Measurements from ENCODE around the gene TGOLN2.
"Not testable (repeated sequence)": the region's sequence is repeated elsewhere in the genome, so short reads cannot be mapped to it uniquely, and the experiment has no call there.

Gene TGOLN2

DNA sequence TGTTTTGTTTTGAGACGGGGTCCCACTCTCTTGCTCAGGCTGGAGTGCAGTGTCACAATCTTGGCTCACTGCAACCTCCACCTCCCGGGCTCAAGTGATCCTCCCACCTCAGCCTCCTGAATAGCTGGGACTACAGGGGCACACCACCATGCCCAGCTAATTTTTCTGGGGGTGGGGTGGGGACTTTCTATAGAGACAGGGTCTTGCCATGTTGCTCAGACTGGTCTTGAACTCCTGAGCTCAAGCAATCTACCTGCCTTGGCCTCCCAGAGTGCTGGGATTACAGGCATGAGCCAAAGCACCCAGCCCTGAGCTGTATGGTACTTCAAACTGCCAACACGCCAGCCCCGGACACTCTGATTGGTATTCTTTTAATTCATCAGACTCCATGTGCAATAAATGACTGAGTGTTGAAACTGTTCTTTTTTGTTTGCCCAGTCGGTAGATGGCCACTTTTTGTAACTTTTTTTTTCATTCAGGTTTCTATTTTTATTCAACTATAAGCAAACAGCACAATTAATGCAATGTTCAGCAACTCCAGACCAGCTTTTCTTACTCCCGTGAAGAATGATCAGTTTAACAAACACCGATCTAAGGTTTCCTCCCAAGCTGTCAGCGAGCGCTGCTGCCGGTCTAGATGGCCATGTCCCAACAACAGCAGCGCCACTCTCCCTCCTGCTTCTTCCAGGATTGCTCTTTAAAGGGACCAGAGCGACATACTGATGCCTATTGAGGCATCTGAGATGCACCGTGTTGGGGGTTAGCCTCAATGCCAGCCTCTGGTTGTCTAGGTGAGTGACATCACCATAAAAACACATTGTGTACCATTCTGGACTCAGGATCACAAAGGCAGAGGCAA, 12.5 kb upstream of the TGOLN2 start:
- no peak for DNase-seq (ENCODE audit: low spot score)

DNA sequence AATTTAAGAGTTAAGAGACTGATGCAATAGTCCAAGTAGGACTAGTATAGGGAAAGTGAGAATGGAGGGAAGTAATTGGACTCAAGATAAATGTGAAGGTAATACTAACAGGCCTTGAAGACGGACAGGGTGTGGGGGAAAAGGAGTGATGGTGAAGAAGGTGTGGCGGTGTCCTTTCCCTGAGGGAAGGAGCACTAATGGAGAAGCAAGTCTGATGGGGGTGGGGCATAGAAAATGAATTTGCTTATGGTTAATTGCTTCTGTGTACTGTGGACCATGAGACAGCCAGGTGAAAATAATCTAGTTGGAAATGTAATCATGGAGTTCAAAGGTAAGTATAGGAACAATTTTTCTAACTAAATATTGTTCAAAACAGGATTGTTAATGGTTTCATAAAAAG, 7.1 kb upstream of the TGOLN2 start:
- no peak for DNase-seq (ENCODE audit: low spot score)

DNA sequence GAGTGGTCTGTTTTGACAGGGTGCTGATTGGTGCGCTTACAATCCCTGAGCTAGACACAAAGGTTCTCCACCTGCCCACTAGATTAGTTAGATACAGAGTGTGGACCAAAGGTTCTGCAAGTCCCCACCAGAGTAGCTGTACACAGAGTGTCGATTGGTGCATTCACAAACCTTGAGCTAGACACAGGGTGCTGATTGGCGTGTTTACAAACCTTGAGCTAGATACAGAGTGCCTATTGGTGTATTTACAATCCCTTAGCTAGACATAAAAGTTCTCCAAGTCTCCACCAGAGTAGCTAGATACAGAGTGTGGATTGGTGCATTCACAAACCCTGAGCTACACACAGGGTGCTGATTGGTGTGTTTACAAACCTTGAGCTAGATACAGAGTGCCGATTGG, 6.1 kb upstream of the TGOLN2 start:
- not testable (repeated sequence) for DNase-seq (ENCODE audit: low spot score)

DNA sequence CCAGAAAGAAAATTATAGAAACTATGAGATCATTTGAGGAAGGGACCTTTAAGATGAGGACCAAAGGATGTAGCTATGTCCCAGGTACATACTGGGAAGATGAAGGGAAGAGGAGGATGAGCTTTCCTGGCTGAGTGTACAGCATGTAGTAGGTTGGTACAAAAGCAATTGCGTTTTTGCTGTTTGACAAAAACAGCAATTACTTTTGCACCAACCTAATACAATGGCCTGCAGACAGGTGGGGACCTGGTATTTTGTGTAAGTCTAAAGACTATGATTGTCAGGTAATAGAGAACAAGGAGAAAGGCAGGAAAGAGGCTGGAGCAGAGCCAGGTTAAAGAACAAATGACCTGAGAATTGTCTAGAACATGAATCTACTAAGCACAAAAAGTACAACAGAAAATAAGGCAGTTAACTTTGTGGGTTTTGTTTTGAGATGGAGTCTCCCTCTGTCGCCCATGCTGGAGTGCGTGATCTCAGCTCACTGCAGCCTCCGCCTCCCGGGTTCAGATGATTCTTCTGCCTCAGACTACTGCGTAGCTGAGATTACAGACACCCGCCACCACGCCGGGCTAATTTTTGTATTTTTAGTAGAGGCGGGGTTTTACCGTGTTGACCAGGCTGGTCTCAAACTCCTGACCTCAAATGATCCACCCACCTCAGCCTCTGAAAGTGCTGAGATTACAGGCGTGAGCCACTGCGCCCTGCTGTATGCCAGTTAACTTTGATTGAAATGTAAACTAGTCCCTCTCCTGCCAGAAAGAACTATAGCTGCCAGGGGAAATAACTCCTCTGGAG, 3.2 kb upstream of the TGOLN2 start:
- DNase-seq (ENCODE audit: low spot score): no peak

DNA sequence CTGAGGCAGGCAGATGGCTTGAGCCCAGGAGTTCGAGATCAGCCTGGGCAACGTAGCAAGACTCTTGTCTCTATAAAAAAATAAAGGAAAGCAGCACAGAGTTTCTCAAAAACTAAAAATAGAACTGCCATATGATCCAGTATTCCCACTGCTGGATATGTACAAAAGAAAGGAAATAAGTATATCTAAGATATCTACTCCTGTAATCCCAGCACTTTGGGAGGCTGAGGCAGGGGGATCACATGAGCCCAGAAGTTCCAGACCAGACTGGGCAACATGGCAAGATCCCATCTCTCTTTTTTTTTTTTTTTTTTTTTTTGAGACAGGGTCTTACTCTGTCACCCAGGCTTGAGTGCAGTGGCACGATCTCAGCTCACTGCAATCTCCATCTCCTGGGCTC, 1.9 kb upstream of the TGOLN2 start:
- DNase-seq (ENCODE audit: low spot score): not testable (repeated sequence)

DNA sequence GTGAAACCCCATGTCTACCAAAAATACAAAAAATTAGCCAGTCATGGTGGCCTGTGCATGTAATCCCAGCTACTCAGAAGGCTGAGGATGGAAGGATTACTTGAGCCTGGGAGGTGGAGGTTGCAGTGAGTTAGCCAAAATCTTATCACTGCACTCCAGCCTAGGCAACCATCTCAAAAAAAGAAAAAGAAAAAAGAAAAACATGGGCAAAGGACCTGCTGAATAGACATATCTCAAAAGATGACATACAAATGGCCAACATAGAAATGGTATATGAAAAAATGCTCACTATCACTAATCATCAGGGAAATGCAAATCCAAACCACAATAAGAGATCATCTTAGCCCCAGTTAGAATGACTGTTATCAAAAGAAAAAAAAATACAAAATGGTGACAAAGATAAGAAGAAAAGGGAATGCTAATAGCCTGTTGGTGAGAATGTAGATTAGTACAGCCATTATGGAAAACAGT, 1.4 kb upstream of the TGOLN2 start:
- no peak for DNase-seq (ENCODE audit: low spot score)

DNA sequence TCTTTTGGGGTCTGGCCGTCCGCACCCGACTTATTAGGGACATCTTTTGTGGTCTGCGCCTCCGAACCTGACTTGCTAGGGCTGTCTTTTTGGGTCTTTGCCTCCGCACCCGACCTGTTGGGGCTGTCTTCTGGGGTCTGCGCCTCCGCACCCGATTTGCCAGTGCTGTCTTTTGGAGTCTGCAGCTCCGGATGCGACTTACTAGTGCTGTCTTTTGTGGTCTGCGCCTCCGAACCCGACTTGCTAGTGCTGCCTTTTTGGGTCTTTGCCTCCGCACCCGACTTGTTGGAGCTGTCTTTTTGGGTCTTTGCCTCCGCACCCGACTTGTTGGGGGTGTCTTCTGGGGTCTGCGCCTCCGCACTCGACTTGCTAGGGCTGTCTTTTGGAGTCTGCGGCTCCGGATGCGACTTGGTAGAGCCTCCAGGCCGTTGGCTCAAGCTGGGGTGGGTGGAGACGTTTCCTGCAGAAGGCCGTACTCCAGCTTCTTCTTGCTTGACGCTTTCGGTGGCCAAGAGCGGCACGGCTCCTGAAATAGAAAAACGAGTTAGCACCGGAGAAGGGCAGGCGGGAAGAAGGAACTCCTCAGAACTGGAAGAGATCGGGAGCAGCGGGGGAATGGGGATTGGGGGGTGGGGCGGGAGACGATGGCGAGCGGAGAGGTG, 498 bp downstream of the TGOLN2 start:
- peak; percentile 50 for DNase-seq (ENCODE audit: low spot score)

DNA sequence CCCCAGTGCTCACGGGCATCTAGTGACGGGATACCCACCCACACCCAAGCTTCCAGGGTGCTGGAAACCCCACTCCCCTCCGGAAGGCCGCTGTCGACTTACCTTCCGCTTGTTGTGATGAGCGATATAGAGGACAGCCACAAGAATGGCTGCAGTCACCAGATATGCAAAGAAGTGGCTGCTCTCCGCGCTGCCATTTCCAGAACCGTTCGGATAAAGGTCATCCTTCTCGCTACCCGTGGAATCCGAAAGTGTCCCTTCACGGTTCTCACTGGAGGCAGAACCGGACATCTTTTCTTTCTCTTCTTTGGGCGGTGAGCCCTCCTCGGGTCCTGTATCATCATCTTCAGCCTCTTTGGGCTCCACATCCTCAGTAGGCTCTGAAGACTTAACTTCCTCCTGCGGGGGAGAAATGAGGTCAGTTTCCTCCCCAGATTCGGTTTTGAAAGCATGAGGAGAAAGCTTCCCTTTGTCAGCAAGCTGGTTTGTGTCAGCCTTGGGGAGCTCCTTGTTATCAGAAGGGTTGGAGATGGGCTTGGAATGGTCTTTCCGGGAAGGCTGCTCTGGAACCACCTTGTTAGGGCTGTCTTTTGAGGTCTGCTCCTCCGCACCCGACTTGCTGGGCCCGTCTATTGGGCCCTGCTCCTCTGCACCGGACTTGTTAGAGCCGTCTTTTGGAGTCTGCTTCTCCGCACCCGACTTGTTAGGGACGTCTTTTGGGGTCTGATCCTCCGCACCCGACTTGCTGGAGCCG, 1.2 kb downstream of the TGOLN2 start:
- peak; percentile 11 for DNase-seq (ENCODE audit: low spot score)

DNA sequence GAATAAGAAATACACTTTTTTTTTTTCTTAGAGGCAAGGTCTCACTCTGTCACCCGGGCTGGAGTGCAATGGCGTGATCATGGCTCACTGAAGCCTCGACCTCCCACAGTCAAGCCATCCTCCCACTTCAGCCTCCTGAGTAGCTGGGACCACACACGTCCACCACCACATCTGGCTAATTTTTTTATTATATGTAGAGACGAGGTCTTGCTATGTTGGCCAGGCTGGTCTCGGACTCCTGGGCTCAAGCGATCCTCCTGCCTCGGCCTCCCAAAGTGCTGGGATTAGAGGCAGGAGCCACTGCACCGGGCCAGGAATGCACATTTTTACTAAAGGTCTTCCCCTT, 2.4 kb downstream of the TGOLN2 start:
- DNase-seq (ENCODE audit: low spot score): no peak

DNA sequence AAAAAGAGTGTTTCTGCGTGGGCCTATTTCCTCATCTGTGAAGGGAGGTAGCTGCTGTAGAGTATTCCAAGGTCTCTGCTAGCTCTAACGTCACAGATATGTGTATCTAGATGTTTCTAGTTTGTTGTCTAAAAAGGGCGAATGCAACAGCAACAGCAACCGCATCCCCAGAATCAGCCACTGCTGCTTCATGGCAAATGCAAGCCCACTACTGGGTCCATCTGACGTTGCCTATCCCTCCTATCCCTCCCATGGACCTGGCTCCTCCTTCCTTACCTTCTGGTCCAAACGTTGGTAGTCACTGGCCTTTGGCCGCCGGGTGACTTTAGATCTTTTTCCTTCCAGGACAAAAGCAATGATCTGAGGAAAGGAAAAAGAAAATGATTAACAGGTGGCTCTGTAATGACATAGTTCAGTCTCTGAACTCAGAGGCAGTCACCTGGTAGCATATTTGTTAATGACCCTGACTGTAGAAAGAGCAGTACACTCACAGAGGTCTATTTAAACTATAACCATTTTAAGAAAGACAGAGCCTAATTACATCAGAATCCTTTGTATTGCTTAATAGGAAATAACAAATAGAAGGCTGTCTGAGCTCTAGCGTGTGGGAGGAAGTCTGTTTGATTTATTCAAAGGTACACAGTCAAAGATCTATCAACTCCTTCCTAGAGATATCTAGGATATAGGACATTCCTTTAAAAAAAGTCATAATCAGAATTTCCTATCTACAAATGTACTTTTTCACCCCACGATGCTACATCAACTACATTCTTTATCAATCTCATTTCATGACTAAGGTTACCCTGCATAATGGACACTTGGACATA, 2.9 kb downstream of the TGOLN2 start:
- DNase-seq (ENCODE audit: low spot score): no peak

DNA sequence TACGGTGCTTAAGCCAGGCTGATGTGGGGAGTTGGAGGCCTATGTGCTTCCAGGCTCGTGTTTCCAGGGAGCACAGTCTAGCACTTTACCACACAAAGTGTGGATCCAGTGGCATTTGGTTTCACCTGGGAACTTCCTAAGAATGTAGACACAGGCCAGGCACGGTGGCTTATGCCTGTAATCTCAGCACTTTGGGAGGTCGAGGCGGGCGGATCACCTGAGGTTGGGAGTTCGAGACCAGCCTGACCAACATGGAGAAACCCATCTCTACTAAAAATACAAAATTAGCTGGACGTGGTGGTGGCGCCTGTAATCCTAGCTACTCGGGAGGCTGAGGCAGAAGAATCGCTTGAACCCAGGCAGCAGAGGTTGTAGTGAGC, 3.8 kb downstream of the TGOLN2 start:
- DNase-seq (ENCODE audit: low spot score): not testable (repeated sequence)

DNA sequence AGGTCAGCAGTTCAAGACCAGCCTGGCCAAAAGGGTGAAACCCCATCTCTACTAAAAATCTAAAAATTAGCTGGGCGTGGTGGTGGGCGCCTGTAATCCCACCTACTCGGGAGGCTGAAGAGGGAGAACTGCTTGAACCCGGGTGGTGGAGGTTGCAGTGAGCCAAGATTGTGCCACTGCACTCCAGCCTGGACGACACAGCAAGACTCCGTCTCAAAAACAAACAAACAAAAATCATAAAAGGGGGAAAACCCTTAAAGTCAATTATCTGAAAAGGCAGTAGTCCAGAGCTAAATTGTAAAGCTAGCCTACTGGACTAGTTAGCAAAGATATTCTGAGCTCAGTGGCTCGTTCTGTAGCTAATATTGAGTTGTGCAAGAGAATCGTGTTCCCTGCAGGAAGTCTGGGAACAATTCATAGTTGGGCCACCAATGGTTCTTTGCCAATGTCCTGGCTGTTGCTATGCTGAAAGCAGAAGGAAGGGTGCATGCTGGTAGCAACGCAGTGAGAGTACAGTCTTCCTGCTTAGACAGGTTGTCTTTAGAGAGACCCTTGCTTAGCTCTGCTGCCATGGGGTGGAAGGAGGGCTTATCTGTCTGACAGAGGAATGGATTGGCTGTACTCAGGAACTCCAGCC, 4.3 kb downstream of the TGOLN2 start:
- no peak for DNase-seq (ENCODE audit: low spot score)

DNA sequence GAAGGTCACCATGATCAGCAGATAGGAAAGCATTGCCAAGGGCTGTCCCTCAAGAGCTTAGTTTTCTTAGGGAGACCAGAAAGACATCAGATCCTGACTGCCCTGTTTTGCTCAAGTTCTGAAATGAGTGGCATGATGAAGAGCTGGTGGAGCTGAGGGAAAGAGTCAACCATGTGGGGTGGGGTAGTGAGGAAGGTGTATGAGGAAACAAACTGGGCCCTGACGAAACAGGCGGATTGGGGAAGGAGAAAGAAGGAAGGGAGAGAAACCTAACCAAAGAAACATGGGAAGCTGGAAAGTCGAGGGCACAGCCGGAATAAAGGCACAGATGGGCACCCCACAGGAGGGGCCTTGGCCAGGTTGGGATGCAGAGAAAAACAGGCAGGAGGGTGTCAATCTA, 8.0 kb downstream of the TGOLN2 start:
- no peak for DNase-seq (ENCODE audit: low spot score)

DNA sequence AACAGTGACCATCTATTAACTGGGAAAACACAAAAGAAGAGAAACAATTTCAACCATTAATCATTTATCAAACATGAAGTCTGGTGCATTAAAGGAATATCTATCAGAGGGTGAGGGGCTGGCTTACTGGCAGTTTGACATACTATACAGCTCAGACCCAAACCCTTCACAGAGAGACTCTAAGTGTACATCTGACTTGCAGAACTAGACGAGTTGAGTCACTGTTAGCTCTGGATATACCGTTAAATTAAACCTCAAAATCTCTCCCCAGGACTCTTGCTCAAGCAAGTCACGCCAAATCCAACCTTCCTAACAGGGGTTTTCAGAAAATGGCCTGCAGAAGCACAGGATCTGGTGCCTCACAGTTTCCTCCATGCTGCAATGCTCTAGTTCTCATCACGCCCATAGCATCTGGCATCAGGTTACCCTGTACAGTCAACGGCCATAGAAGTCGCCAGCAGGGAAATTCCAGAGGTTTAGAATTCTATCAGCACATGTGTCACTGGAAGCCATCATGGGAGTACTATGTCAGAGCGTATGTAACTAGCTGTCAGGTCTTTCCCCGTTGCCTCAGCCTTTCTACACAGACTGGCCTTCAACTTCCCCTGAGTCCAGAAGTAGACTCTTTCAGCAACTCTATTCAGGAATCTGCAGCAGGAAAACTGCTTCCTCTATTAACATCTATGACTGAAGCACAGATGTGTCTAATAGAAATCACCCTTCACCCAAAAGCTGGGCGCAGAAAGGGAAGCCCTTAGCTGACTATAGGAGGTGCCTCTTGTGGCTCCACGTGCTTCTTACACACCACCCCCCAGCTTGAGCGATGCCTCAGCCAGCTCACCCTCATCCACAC, 9.3 kb downstream of the TGOLN2 start:
- DNase-seq (ENCODE audit: low spot score): no peak

DNA sequence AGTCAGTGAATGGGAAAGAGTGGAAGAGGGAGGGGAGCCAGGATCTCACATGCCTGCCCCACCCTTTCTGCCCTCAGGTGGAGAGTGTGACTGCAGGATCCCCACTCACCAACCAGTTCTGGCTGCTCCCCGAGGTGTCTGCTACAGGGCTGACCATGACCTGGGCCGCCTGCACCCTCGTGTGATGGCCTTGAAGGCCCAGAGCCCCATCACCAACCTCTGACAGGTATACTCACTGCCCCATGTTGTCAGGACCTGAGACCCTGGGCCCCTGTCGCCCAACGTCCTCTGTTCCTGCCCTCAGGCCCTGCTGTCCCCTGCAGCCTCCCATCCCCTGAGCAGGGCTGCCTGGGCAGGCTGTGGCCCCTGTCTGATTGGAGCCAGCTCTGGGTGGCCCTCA, 11.9 kb downstream of the TGOLN2 start:
- DNase-seq (ENCODE audit: low spot score): not testable (repeated sequence)

DNA sequence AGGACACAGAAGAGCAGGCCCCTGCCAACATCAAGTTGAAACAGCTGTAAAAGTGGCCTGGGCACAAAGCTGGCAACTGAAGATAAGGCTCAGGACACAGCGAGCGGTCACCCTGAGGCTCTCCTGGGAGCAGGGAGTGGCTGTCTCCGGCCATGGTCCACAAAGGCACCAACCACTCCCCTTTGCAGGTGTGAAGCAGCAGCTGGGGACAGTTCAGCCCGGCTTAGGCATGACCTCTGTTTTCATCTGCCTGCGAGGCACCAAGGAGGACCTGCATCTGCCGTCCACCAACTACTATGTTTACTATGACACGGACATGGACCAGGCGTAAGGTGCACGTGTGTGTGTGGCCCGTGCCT, 12.9 kb downstream of the TGOLN2 start:
- no peak for DNase-seq (ENCODE audit: low spot score)

DNA sequence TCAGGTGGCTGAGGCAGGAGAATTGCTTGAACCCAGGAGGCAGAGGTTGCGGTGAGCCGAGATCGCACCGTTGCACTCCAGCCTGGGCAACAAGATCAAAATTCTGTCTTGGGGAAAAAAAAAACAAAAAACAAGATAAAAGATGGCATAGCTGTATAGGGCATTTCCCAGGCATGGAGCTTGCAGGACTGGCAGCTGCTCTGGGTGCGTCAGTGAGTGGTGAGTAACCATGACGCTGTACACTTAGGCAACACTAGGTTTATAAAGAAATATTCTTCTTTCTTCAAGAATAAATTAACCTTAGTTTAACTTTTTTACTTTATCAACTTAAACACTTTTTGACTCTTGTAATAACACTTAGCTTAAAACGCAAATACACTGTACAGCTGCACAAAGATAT, 15.4 kb downstream of the TGOLN2 start:
- no peak for DNase-seq (ENCODE audit: low spot score)

DNA sequence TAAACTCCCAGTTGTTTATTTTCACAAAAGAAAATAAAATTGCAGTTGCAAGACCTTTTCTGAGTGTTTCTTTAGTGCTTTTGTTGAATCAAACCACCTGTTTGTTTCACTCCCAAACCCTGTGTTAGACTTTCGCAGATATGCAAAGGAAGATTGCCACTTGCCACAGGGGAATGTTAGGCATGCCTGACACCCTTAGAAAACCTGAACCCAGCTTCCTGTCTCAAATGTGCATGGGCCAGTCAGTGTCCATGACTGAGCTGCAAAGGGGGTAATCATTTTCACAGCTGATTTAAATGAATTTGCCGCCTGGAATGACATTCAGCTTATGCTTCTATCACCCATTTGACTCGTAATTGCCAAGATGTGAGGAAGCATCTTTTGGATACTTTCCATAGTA, 17.5 kb downstream of the TGOLN2 start:
- no peak for DNase-seq (ENCODE audit: low spot score)

DNA sequence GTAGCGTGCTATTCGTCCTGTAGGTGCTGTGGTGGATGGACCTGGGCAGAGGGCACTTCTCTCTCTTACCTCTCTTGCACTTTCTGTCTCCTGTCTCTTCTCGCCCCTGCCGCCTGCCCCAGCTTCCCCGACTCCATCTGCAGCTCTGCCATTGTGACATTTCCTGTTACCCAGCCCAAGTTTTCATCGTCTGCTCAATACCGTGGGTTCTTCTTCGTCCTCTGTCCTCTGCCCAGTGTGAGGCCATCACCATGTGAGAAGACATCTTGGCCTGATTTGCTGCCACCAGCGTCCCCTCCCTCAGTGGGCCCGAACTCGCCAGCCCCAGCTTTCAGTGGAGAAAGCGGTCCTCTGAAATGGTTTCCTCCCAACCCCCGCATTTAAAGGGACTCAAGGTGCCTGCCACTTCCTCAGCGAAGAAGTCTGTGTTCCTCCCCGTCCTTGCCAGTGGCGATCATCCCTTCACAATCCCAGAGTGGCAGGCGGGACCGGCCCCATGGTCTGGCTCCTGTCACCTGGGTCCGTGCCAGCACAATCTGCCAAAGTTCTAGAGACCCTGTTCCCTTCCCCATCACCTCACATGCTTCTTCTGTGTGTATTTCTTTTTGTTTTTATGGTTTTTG, 18.0 kb downstream of the TGOLN2 start:
- no peak for DNase-seq (ENCODE audit: low spot score)

All from COLO829 (cell line).